ENCODE results near the gene GDI2.
"Not testable (repeated sequence)": the region's sequence is repeated elsewhere in the genome, so short reads cannot be mapped to it uniquely, and the experiment has no call there.

GDI2 gene

GRCh38 chr10:5827841-5828240, 14.6 kb upstream of the GDI2 start:
- DNase-seq = no peak

GRCh38 chr10:5826511-5826910, 13.3 kb upstream of the GDI2 start:
- DNase-seq = not testable (repeated sequence)

- DNase-seq = no peak
Observed at GRCh38 chr10:5818894-5819293, 5.7 kb upstream of the GDI2 start.

GRCh38 chr10:5818048-5818331, 4.8 kb upstream of the GDI2 start:
- no peak for DNase-seq

GRCh38 chr10:5817322-5818047, 4.3 kb upstream of the GDI2 start:
- no peak for DNase-seq

- DNase-seq = no peak
Observed at GRCh38 chr10:5816170-5816569, 2.9 kb upstream of the GDI2 start.

GRCh38 chr10:5814110-5815107, 1.2 kb upstream of the GDI2 start:
- no peak for DNase-seq

GRCh38 chr10:5813091-5813340, 218 bp downstream of the GDI2 start:
- DNase-seq = no peak

GRCh38 chr10:5812283-5813090, 747 bp downstream of the GDI2 start:
- peak; percentile 36 for DNase-seq

- no peak for DNase-seq
Observed at GRCh38 chr10:5811387-5811821, 1.8 kb downstream of the GDI2 start.

- DNase-seq = no peak
Observed at GRCh38 chr10:5810225-5810624, 3.0 kb downstream of the GDI2 start.

GRCh38 chr10:5809527-5810154, 3.6 kb downstream of the GDI2 start:
- no peak for DNase-seq

- DNase-seq = not testable (repeated sequence)
Observed at GRCh38 chr10:5808783-5809392, 4.3 kb downstream of the GDI2 start.

GRCh38 chr10:5806745-5807144, 6.5 kb downstream of the GDI2 start:
- DNase-seq = no peak

GRCh38 chr10:5805711-5806110, 7.5 kb downstream of the GDI2 start:
- no peak for DNase-seq

GRCh38 chr10:5805260-5805659, 8.0 kb downstream of the GDI2 start:
- no peak for DNase-seq

- DNase-seq = no peak
Observed at GRCh38 chr10:5804386-5804785, 8.8 kb downstream of the GDI2 start.

- no peak for DNase-seq
Observed at GRCh38 chr10:5800782-5801181, 12.5 kb downstream of the GDI2 start.

- DNase-seq = no peak
Observed at GRCh38 chr10:5794236-5794635, 19.0 kb downstream of the GDI2 start.

- DNase-seq = no peak
Observed at GRCh38 chr10:5789626-5790025, 23.6 kb downstream of the GDI2 start.

- no peak for DNase-seq
Observed at GRCh38 chr10:5788969-5789368, 24.3 kb downstream of the GDI2 start.

- DNase-seq = no peak
Observed at GRCh38 chr10:5783300-5783699, 29.9 kb downstream of the GDI2 start.

GRCh38 chr10:5782174-5782573, 31.1 kb downstream of the GDI2 start:
- DNase-seq = no peak

Data from activated gamma-delta T cell (primary cell).